HG02970 (cell line): ENCODE results near the gene MOCS1.

Experiments used
- ATAC-seq: cut with Tn5 transposase; IDR thresholded peaks from one replicate; pipeline ENCODE4 v1.9.1; 2021; ENCODE audit warnings: mild to moderate bottlenecking, moderate library complexity, moderate number of reproducible peaks; ENCODE audit not compliant: unreplicated experiment, low FRiP score

MOCS1 gene

GRCh38 chr6:39905640-39905975, 28.7 kb downstream of the MOCS1 start:
- no peak for ATAC-seq

- no peak for ATAC-seq
These were observed 29.2 kb downstream of the MOCS1 start for GRCh38 chr6:39904946-39905639.

- ATAC-seq, result no peak
These were observed 30.6 kb downstream of the MOCS1 start for GRCh38 chr6:39903656-39904055.

GRCh38 chr6:39902786-39903465, 31.3 kb downstream of the MOCS1 start:
- no peak for ATAC-seq

GRCh38 chr6:39902136-39902535, 32.1 kb downstream of the MOCS1 start:
- no peak for ATAC-seq

GRCh38 chr6:39901670-39902069, 32.6 kb downstream of the MOCS1 start:
- no peak for ATAC-seq

- no peak for ATAC-seq
These were observed 33.1 kb downstream of the MOCS1 start for GRCh38 chr6:39901116-39901655.

- ATAC-seq, result no peak
These were observed 34.5 kb downstream of the MOCS1 start for GRCh38 chr6:39899554-39900295.

- ATAC-seq, result no peak
These were observed 35.6 kb downstream of the MOCS1 start for GRCh38 chr6:39898625-39899024.

GRCh38 chr6:39897698-39898097, 36.6 kb downstream of the MOCS1 start:
- ATAC-seq, result no peak

GRCh38 chr6:39896701-39897100, 37.6 kb downstream of the MOCS1 start:
- ATAC-seq, result no peak

- ATAC-seq, result no peak
These were observed 41.0 kb downstream of the MOCS1 start for GRCh38 chr6:39893286-39893685.

- no peak for ATAC-seq
These were observed 41.7 kb downstream of the MOCS1 start for GRCh38 chr6:39892490-39893129.

- no peak for ATAC-seq
These were observed 42.3 kb downstream of the MOCS1 start for GRCh38 chr6:39891976-39892375.

GRCh38 chr6:39891353-39891752, 42.9 kb downstream of the MOCS1 start:
- no peak for ATAC-seq

GRCh38 chr6:39889229-39889628, 45.0 kb downstream of the MOCS1 start:
- no peak for ATAC-seq

GRCh38 chr6:39887692-39888450, 46.4 kb downstream of the MOCS1 start:
- no peak for ATAC-seq

- no peak for ATAC-seq
These were observed 47.4 kb downstream of the MOCS1 start for GRCh38 chr6:39886871-39887270.

- no peak for ATAC-seq
These were observed 48.6 kb downstream of the MOCS1 start for GRCh38 chr6:39885691-39886090.

GRCh38 chr6:39884696-39885095, 49.6 kb downstream of the MOCS1 start:
- no peak for ATAC-seq
